ENCODE data around the gene EFNA5. TPM values are rescaled to one million over a fixed set of nuclear protein-coding genes. Genes with fewer than 3 reads are reported as not detected.

Gene EFNA5
- total RNA-seq, 4 donors from 2014 or later, result 2.4 to 9.2 (median 3.9) TPM

DNA sequence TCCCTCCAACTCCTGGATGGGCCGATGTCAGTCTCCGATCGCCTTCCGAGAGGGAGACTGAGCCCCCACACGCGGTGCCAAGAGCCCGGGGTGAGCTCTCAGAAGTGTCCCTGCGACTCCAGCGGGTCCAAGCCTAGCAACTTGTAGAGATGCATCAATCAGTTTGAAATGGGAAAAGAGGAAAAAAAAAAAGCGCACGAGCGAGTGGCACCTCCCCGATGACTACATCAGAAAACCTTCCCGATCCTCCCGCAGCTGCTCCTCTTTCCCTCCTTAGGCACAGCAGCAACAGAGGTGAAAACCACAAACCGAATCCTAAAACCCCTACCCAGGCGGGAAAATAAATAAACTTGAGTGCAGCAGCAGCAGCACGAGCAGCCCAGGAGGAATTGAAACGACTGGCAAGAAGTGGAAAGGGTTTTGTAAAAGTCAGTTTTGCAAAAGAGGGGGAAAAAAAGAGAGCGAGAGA is 1.0 kb upstream of the EFNA5 start:
- no peak for ATAC-seq
- TF ChIP-seq POLR2AphosphoS5 (IDR thresholded peaks at IDR 0.05), result peak; percentile 5
- TF ChIP-seq EP300 (IDR thresholded peaks at IDR 0.05), result no peak
- TF ChIP-seq, protein P1, sequence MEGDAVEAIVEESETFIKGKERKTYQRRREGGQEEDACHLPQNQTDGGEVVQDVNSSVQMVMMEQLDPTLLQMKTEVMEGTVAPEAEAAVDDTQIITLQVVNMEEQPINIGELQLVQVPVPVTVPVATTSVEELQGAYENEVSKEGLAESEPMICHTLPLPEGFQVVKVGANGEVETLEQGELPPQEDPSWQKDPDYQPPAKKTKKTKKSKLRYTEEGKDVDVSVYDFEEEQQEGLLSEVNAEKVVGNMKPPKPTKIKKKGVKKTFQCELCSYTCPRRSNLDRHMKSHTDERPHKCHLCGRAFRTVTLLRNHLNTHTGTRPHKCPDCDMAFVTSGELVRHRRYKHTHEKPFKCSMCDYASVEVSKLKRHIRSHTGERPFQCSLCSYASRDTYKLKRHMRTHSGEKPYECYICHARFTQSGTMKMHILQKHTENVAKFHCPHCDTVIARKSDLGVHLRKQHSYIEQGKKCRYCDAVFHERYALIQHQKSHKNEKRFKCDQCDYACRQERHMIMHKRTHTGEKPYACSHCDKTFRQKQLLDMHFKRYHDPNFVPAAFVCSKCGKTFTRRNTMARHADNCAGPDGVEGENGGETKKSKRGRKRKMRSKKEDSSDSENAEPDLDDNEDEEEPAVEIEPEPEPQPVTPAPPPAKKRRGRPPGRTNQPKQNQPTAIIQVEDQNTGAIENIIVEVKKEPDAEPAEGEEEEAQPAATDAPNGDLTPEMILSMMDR (IDR thresholded peaks at IDR 0.05), result no peak
- no peak for TF ChIP-seq POLR2A (IDR thresholded peaks at IDR 0.05)
- H3K27me3 ChIP-seq, result peaks cover 50% of the 10 kb centered on the region
- H3K9me3 ChIP-seq, result no peaks in the 10 kb centered on the region
- WGBS, 2 donors (ENCODE audit: low coverage in 1 of 2), result 0 to 1% methylated on average over 9 of the region's 20 CpGs
- peak overlapping the region in 3 of 4 donors; percentile 56 to 74 (median 58) for H3K27ac ChIP-seq
- peaks cover 0 to 51% (median 22%) of the 10 kb centered on the region in 3 donors for H3K4me1 ChIP-seq
- peak overlapping the region; percentile 42 to 56 for H3K4me3 ChIP-seq
- no peaks in the 10 kb centered on the region for H3K36me3 ChIP-seq

DNA sequence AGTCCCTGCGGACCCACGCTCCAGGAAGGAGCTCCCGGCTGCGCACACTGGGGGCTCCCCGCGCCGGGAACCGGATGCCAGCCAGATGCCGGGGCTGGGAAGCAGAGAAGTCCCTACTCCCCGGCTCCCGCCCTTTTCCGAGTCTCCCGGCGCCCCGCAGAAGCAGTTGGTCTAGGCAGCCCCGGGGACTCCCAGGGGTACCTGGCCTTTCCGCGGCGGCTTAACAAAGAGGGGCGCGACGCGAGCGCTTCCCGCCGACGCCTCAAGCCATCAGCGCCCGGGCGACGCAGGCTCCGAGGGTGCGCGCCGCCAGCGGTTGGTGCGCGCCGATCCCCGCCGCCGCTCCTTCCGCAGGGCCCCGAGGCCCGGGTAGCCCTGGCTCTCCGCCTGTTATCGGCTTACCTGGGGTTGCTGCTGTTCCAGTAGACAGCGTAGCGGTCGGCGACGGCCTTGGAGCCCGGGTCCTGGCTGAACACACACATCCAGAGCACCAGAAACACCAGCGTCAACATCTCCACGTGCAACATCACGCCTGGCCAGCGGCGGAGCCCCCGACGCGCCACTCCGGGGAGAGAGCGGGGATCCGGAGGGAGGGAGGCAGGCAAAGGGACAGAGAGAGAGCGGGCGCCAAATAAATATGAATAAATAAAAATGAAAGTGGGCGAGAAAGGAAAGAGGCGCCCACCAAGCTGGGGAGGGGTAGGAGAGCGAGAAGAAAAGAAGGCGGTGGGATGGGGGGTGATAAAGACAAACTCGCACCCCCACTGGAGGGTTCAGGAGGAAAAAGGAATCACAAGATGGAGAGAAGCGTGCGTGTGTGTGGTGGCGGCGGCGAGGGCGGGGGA is 428 bp downstream of the EFNA5 start:
- ATAC-seq, result no peak
- Histone ChIP-seq H3K4me3 (peak overlapping the region; percentile 42 to 56), H3K27ac (peak overlapping the region in 3 of 4 donors; percentile 48 to 74 (median 56)), H3K27me3 (peaks cover 49% of the 10 kb centered on the region), H3K9me3 (no peaks in the 10 kb centered on the region), H3K36me3 (no peaks in the 10 kb centered on the region), H3K4me1 (peaks cover 0 to 51% (median 22%) of the 10 kb centered on the region in 3 donors)
- no peak for TF ChIP-seq POLR2AphosphoS5 (IDR thresholded peaks at IDR 0.05)
- TF ChIP-seq, protein P1 (IDR thresholded peaks at IDR 0.05), result no peak
- no peak for TF ChIP-seq POLR2A (IDR thresholded peaks at IDR 0.05)
- TF ChIP-seq EP300 (IDR thresholded peaks at IDR 0.05), result no peak
- WGBS, 2 donors (ENCODE audit: low coverage in 1 of 2), result 0 to 2% methylated on average over 7 to 18 of the region's 77 CpGs

DNA sequence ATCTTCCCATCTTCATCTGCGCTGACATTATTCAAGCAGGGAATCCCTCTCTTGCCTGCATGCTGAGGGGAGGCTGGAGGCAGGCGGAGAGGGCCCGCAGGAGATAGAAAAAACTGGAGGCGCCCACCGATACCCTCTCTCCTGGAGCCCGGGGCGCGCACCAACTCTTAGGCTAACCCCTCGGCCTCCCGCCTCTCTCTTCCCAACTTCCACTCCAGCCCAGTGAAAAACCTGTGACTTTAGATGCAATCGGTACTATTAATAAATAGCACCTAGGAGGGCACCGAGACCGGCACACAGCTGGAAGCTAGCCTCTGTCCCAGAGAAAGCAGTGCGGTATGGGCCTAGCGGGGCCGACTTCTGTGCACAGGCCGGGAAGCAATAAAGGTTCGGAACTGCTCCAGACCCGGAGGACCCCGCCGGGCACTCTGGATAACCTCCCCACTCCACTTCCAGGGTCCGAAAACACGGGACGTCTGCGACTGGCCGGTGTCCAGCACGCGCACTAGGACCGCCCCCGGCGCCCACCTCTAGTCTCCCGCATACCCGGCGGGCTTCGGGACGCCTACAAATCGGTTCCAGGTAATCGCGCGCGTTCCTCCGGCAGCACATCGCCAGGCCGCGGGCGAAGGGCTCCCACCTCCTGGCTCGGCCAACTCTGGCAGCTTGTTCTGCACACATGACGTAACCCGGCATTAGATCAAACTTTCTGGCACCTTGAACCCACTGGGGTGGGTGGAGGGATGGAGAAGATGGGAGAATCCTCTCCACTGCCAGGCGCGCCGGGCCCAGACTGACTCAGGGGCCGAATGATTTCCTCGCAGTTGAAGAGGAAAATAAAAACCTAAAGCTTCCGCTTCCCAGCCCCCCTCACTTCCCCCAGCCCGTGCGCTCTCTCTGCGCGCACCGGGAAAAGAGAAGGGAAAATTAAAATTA is 1.4 kb downstream of the EFNA5 start:
- no peaks in the 10 kb centered on the region for H3K36me3 ChIP-seq
- ATAC-seq, result no peak
- H3K9me3 ChIP-seq, result no peaks in the 10 kb centered on the region
- TF ChIP-seq POLR2A (IDR thresholded peaks at IDR 0.05) (no peak), POLR2AphosphoS5 (IDR thresholded peaks at IDR 0.05) (peak; percentile 46)
- TF ChIP-seq, protein P1 (IDR thresholded peaks at IDR 0.05), result no peak
- H3K4me1 ChIP-seq, result peaks cover 0 to 51% (median 22%) of the 10 kb centered on the region in 3 donors
- peaks cover 46% of the 10 kb centered on the region for H3K27me3 ChIP-seq
- peak overlapping the region; percentile 42 to 56 for H3K4me3 ChIP-seq
- H3K27ac ChIP-seq, result peak overlapping the region in 3 of 4 donors; percentile 14 to 74 (median 56)
- 24% methylated on average over 5 of the region's 60 CpGs; no CpG with 5 or more reads in 1 of the 2 donors for WGBS, 2 donors (ENCODE audit: low coverage in 1 of 2)

DNA sequence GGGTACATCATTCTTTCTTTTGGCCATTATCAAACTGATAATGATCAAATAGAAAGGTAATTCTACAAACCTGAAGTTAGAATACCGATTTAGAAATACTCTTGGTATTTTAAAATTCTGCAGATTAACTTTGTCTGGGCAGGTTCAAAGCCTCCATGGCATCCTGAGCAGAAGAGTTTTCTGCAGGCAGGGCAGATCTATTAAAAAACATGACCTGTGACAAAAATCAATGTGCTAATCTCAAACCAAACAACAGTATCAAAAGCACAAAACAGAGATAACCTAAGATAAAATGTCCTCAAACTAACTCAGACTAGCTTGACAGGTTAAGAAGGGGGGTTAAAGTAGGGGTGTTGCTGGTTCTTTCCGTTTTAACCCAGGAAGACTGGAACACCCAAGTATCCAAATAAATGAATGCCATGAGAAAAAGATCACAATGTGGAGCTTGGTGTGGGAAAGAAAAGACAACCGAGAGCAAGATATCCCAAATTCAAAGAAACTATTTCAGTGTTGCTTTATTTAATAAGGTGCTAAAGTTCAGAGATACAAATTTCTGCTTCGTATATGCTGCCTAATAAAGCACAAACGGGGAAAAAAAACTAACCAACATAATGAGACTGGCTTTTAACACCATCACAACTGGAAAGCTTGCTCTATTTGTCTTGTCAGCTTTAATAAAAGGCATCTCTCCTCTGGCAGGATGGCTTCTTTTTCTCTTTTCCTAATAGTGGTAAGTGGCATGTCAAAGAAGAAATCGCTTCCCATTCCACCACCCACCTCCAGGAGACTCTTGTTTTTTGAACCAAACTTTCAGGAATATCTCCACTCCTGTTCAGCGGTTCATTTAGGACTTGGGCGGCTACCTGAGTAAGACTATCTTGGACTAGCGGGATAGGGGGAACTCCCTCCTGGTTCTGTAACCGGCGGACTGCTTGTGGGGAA is 2.3 kb downstream of the EFNA5 start:
- no peak for TF ChIP-seq POLR2AphosphoS5 (IDR thresholded peaks at IDR 0.05)
- TF ChIP-seq POLR2A (IDR thresholded peaks at IDR 0.05), result no peak
- no peak for TF ChIP-seq EP300 (IDR thresholded peaks at IDR 0.05)
- TF ChIP-seq, protein P1 (IDR thresholded peaks at IDR 0.05), result no peak
- ATAC-seq, result no peak
- Histone ChIP-seq H3K27ac (peak overlapping the region in 2 of 4 donors; percentile 56 to 74), H3K36me3 (no peaks in the 10 kb centered on the region), H3K9me3 (no peaks in the 10 kb centered on the region), H3K27me3 (peaks cover 45% of the 10 kb centered on the region), H3K4me1 (peaks cover 0 to 49% (median 22%) of the 10 kb centered on the region in 3 donors), H3K4me3 (peak overlapping the region in 1 of 2 donors; percentile 56)
- 63 to 70% methylated on average over 6 to 8 of the region's 11 CpGs for WGBS, 2 donors (ENCODE audit: low coverage in 1 of 2)

Data from gastroesophageal sphincter (tissue), 4 donors.